Natural killer cell (primary cell): ENCODE measurements around the gene SCAF8. TPM values are rescaled to one million over a fixed set of nuclear protein-coding genes. Genes with fewer than 3 reads are reported as not detected.

Source experiments
- ATAC-seq, 3 donors: fragments of 150-1000 bp in 2 of 3; fragments of 200-7000 bp in 1 of 3; cut with Tn5 transposase; 1 replicate in 1 of 3; 2 replicates in 2 of 3; pipeline ENCODE4 v1.10.0; 2021; ENCODE audit warnings: mild to moderate bottlenecking in 2 of 3, moderate library complexity in 2 of 3
- DNase-seq, 2 donors: peaks; one replicate each; pipeline versions ENCODE4 v3.0.0 to v3.0.0-alpha.2; 2013 to 2021; ENCODE audit warnings: mixed read lengths in 1 of 2
- H3K27ac ChIP-seq: one replicate; pipeline ENCODE4 v1.5.1; 2013; ENCODE audit warnings: mild to moderate bottlenecking, low read length
- H3K27me3 ChIP-seq: one replicate; pipeline ENCODE4 v1.6.1; 2013; ENCODE audit warnings: low read length; ENCODE audit not compliant: control insufficient read depth, insufficient read depth
- H3K36me3 ChIP-seq: one replicate; pipeline ENCODE4 v1.6.1; 2013; ENCODE audit warnings: low read length; ENCODE audit not compliant: control insufficient read depth, insufficient read depth
- H3K4me1 ChIP-seq: one replicate; pipeline ENCODE4 v1.6.1; 2013; ENCODE audit warnings: low read length; ENCODE audit not compliant: control insufficient read depth, insufficient read depth
- H3K4me3 ChIP-seq: one replicate; pipeline ENCODE4 v1.5.1; 2013; ENCODE audit warnings: low read length
- H3K9me3 ChIP-seq: one replicate; pipeline ENCODE4 v1.6.1; 2013; ENCODE audit warnings: low read length; ENCODE audit not compliant: control insufficient read depth, insufficient read depth
- H3K27ac Mint-ChIP-seq, 2 donors: one replicate each; pipeline ENCODE4 v1.8.0; 2022; ENCODE audit warnings: mild to moderate bottlenecking in 2 of 2, mixed read lengths in 2 of 2, moderate library complexity in 1 of 2
- H3K27me3 Mint-ChIP-seq, 2 donors: one replicate each; pipeline ENCODE4 v1.8.0; 2022; ENCODE audit warnings: low read depth in 2 of 2, mixed read lengths in 2 of 2
- H3K36me3 Mint-ChIP-seq: one replicate; pipeline ENCODE4 v1.8.0; 2022; ENCODE audit warnings: mixed read lengths
- H3K4me1 Mint-ChIP-seq, 2 donors: one replicate each; pipeline ENCODE4 v1.8.0; 2022; ENCODE audit warnings: mixed read lengths in 2 of 2
- H3K4me3 Mint-ChIP-seq: one replicate; pipeline ENCODE4 v1.8.0; 2022; ENCODE audit warnings: mild to moderate bottlenecking, moderate library complexity, mixed read lengths
- H3K9me3 Mint-ChIP-seq, 2 donors: one replicate each; pipeline ENCODE4 v1.8.0; 2022; ENCODE audit warnings: mixed read lengths in 2 of 2
- CTCF ChIP-seq: fragments of 200-600 bp; IDR thresholded peaks from one replicate; pipeline ENCODE4 v1.8.0; 2022; ENCODE audit warnings: antibody characterized with exemption
- WGBS: methylation state at CpG from one replicate; pipeline ENCODE4 v1.1.7; 2013; ENCODE audit warnings: missing lambda C conversion rate; ENCODE audit not compliant: insufficient coverage; 5-methylcytosine and 5-hydroxymethylcytosine counted together
- intact Hi-C: fragments of 100-400 bp; cut with micrococcal nuclease; formaldehyde crosslinking; loops from one replicate; pipeline ENCODE4 v1.14.2; 2022
- total RNA-seq, 4 donors: library from RNA; stranded (reverse); fragments of 120-200 nt in 1 of 4; gene quantifications; one replicate each; pipeline versions ENCODE4 v1.2.3 to v1.2.4, GENCODE V29; 2013 to 2022

Gene SCAF8
- total RNA-seq, 3 donors from 2014 or later (not counting 1 experiment from before 2014, with no cell fraction given), result 60.0 to 74.3 (median 68.2) TPM

- no peak for TF ChIP-seq CTCF
- Histone ChIP-seq H3K36me3 (peaks cover 2% of the 10 kb centered on the region), H3K27ac (no peak overlapping the region), H3K27me3 (no peaks in the 10 kb centered on the region), H3K9me3 (no peaks in the 10 kb centered on the region), H3K4me3 (no peak overlapping the region), H3K4me1 (peaks cover 26% of the 10 kb centered on the region)
- Mint-ChIP-seq H3K4me1 (peaks cover 62 to 69% of the 10 kb centered on the region in 2 donors), H3K27me3 (no peaks in the 10 kb centered on the region), H3K9me3 (no peaks in the 10 kb centered on the region), H3K27ac (peak overlapping the region; percentile 62 to 82), H3K4me3 (no peak overlapping the region), H3K36me3 (no peaks in the 10 kb centered on the region)
- ATAC-seq, result no peak
- no peak for DNase-seq
- no CpG with 5 or more reads among the region's 1 CpG for WGBS
- intact Hi-C loops, result no loop called here
Observed at GRCh38 chr6:154752022-154752421, 18.8 kb downstream of the SCAF8 start.

DNA sequence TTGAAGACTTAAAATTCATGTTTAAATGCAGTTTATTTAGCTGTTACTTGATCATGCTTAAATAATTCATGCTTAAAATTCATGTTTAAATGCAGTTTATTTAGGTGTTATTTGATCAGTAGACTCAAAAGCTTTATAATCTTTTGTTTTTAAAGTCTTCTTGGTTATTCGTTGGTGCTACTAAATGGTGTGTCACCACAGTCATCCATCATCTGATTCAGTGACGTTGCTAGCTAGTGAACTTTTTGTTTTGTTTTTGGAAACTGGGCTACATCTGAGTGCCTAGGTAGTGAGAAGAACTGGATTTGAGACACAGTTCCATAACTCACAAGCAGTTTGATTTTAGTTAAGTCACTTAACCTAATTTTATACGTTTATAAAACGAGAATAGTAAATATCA is 20.9 kb downstream of the SCAF8 start:
- peaks cover 70 to 73% of the 10 kb centered on the region in 2 donors for H3K4me1 Mint-ChIP-seq
- 16% methylated on average over 2 of the region's 4 CpGs for WGBS
- H3K9me3 Mint-ChIP-seq, result no peaks in the 10 kb centered on the region
- H3K27ac Mint-ChIP-seq, result peak overlapping the region; percentile 86 to 89
- H3K4me1 ChIP-seq, result peaks cover 18% of the 10 kb centered on the region
- H3K27me3 ChIP-seq, result no peaks in the 10 kb centered on the region
- no peaks in the 10 kb centered on the region for H3K9me3 ChIP-seq
- no peaks in the 10 kb centered on the region for H3K27me3 Mint-ChIP-seq
- intact Hi-C loops, result loop anchor here (2.0 kb wide), 1 partner anchor 19 kb away; no protein-coding TSS in a partner anchor
- H3K36me3 Mint-ChIP-seq, result no peaks in the 10 kb centered on the region
- peaks cover 2% of the 10 kb centered on the region for H3K36me3 ChIP-seq
- no peak for TF ChIP-seq CTCF
- no peak overlapping the region for H3K4me3 Mint-ChIP-seq
- no peak overlapping the region for H3K4me3 ChIP-seq
- peak; percentile 76 to 86 (median 86) for ATAC-seq
- no peak overlapping the region for H3K27ac ChIP-seq
- DNase-seq, result peak in 1 of 2 donors; percentile 18

DNA sequence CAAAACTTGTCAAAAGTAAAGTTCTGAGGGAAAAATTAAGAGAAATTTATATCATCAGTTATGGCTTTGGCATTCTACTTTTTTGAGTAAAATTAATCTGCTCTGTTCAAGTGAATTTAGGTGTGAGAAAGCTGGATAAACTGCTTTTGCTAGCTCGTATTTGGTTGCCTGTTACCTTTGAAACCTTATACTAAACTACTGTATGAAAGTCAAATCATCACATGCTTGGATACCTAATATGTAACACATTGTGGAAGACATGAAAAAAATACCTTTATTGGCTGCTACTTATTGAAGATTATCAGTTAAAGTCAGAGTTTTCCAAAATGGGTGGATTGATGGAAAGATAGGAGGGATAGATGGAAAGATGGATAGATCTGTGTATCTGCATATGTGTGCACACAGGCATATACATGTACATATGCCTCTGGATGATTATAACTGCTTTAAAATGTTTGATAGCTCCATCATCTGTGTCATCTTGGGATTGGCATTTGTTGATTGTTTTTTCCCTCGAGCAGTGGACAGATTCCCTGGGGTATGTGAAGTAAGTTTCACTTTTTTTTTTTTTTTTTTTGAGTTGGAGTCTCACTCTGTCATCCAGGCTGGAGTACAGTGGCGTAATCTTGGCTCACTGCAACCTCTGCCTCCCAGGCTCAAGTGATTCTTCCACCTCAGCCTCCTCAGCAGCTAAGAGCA is 24.3 kb downstream of the SCAF8 start:
- Histone ChIP-seq H3K27me3 (no peaks in the 10 kb centered on the region), H3K4me1 (peaks cover 10% of the 10 kb centered on the region), H3K27ac (no peak overlapping the region), H3K4me3 (no peak overlapping the region), H3K36me3 (no peaks in the 10 kb centered on the region), H3K9me3 (no peaks in the 10 kb centered on the region)
- intact Hi-C loops, result no loop called here
- H3K36me3 Mint-ChIP-seq, result no peaks in the 10 kb centered on the region
- no peak for ATAC-seq
- no peaks in the 10 kb centered on the region for H3K9me3 Mint-ChIP-seq
- H3K4me1 Mint-ChIP-seq, result peaks cover 55 to 56% of the 10 kb centered on the region in 2 donors
- no peak for TF ChIP-seq CTCF
- no peak overlapping the region for H3K4me3 Mint-ChIP-seq
- no peak for DNase-seq
- WGBS, result 100% methylated on average over 2 of the region's 3 CpGs
- H3K27me3 Mint-ChIP-seq, result no peaks in the 10 kb centered on the region
- H3K27ac Mint-ChIP-seq, result peak overlapping the region; percentile 6 to 42

GRCh38 chr6:154758125-154758524 is 24.9 kb downstream of the SCAF8 start:
- TF ChIP-seq CTCF, result no peak
- Histone ChIP-seq H3K9me3 (no peaks in the 10 kb centered on the region), H3K27ac (no peak overlapping the region), H3K4me3 (no peak overlapping the region), H3K36me3 (no peaks in the 10 kb centered on the region), H3K27me3 (no peaks in the 10 kb centered on the region), H3K4me1 (peaks cover 10% of the 10 kb centered on the region)
- ATAC-seq, result no peak
- no peaks in the 10 kb centered on the region for H3K36me3 Mint-ChIP-seq
- WGBS, result 89% methylated on average over 6 of the region's 6 CpGs
- no peak for DNase-seq
- H3K9me3 Mint-ChIP-seq, result no peaks in the 10 kb centered on the region
- no peaks in the 10 kb centered on the region for H3K27me3 Mint-ChIP-seq
- peaks cover 60% of the 10 kb centered on the region in 2 donors for H3K4me1 Mint-ChIP-seq
- intact Hi-C loops, result no loop called here
- peak overlapping the region; percentile 6 to 42 for H3K27ac Mint-ChIP-seq
- H3K4me3 Mint-ChIP-seq, result no peak overlapping the region
